Measurements from ENCODE around the gene ZBED5. TPM values are rescaled to one million over a fixed set of nuclear protein-coding genes. Genes with fewer than 3 reads are reported as not detected.

The ZBED5 gene
- total and polyA plus RNA-seq, 2 of the 4 experiments (the other 2 are of a cell fraction), result 28.2 to 30.8 TPM

GRCh38 chr11:10887307-10887706, 29.5 kb upstream of the ZBED5 start:
- DNase-seq, result no peak
- Histone ChIP-seq H3K9ac (ENCODE audit: low read depth, low read length) (no peak overlapping the region), H3K14ac (replicated peaks; ENCODE audit: low read depth, low read length) (no peak overlapping the region), H3K9me1 (ENCODE audit: insufficient read depth, low read length) (no peaks in the 10 kb centered on the region), H3K36me3 (ENCODE audit: control insufficient read depth, insufficient read depth, low read length) (no peaks in the 10 kb centered on the region), H2AK5ac (ENCODE audit: low read depth, low read length) (no peak overlapping the region), H3K27me3 (ENCODE audit: control insufficient read depth, insufficient read depth, low read length) (no peaks in the 10 kb centered on the region), H3K4me2 (ENCODE audit: low read depth, low read length) (no peak overlapping the region), H4K8ac (ENCODE audit: low read depth in 2 of 2, low read length in 2 of 2) (no peak overlapping the region), H3K9me3 (ENCODE audit: control insufficient read depth, insufficient read depth, low read length) (no peaks in the 10 kb centered on the region), H3K27ac (ENCODE audit: insufficient read depth, low read length) (no peak overlapping the region), H3K23ac (ENCODE audit: low read depth, low read length) (no peak overlapping the region), H4K5ac (ENCODE audit: low read depth, low read length) (no peak overlapping the region), H2BK5ac (ENCODE audit: low read depth, low read length, poor library complexity, severe bottlenecking) (no peak overlapping the region), H2AK9ac (replicated peaks; ENCODE audit: low read depth, low read length, poor library complexity) (no peak overlapping the region), H3K79me1 (ENCODE audit: low read depth in 1 of 2, low read length in 2 of 2) (0 out of 4 replicates have a peak, but pooled peaks cover 0 to under 1% of the 10 kb centered on the region in 2 experiments), H4K91ac (ENCODE audit: insufficient read depth, low read depth, low read length) (no peak overlapping the region), H2BK120ac (ENCODE audit: low read depth, low read length) (no peak overlapping the region), H2AFZ (replicated peaks; ENCODE audit: low read length, poor library complexity) (no peak overlapping the region), H3K4ac (ENCODE audit: low read depth, low read length) (no peak overlapping the region; the same call in 1 of the 2 replicates), H3K56ac (ENCODE audit: extremely low read depth, insufficient read depth, low read length) (no peak overlapping the region), H2BK15ac (ENCODE audit: low read depth, low read length) (no peak overlapping the region), H3K4me1 (ENCODE audit: control insufficient read depth, insufficient read depth, low read length) (0 out of 2 replicates have a peak, but pooled peaks cover 1% of the 10 kb centered on the region), H3K4me3 (ENCODE audit: insufficient read depth, low read depth, low read length) (no peak overlapping the region), H2BK20ac (ENCODE audit: low read depth, low read length) (no peak overlapping the region), H3K18ac (ENCODE audit: low read depth, low read length) (no peak overlapping the region), H4K20me1 (ENCODE audit: insufficient read depth, low read length) (no peaks in the 10 kb centered on the region)
- TF ChIP-seq MXI1 (IDR thresholded peaks at IDR 0.05; ENCODE audit: borderline replicate concordance, low read depth, low read length), result no peak
- TF ChIP-seq MAFK (IDR thresholded peaks at IDR 0.05; ENCODE audit: low read depth, low read length), result no peak
- no peak for TF ChIP-seq ELK1 (IDR thresholded peaks at IDR 0.05; ENCODE audit: borderline replicate concordance, low read depth, low read length)
- no peak for TF ChIP-seq RCOR1 (IDR thresholded peaks at IDR 0.05; ENCODE audit: insufficient replicate concordance, low read length)
- no peak for TF ChIP-seq CTCF (conservative IDR thresholded peaks at IDR 0.05; ENCODE audit: low read depth, low read length)
- TF ChIP-seq RAD21 (IDR thresholded peaks at IDR 0.05; ENCODE audit: low read length), result no peak
- no peak for TF ChIP-seq MAZ (IDR thresholded peaks at IDR 0.05; ENCODE audit: borderline replicate concordance, low read depth, low read length)
- no peak for TF ChIP-seq FOS (IDR thresholded peaks at IDR 0.05; ENCODE audit: low read depth, low read length)
- no peak for TF ChIP-seq RFX5 (IDR thresholded peaks at IDR 0.05; ENCODE audit: low read depth, low read length)
- no peak for TF ChIP-seq CEBPB (IDR thresholded peaks at IDR 0.05; ENCODE audit: low read depth, low read length)
- TF ChIP-seq SMC3 (IDR thresholded peaks at IDR 0.05; ENCODE audit: low read depth, low read length), result no peak
- no peak for TF ChIP-seq POLR2A (IDR thresholded peaks at IDR 0.05; ENCODE audit: low read depth, low read length)
- TF ChIP-seq NFE2L2 (IDR thresholded peaks at IDR 0.05; ENCODE audit: low read depth, low read length), result no peak
- no peak for TF ChIP-seq CHD1 (IDR thresholded peaks at IDR 0.05; ENCODE audit: low read depth, low read length)
- no peak for TF ChIP-seq USF2 (IDR thresholded peaks at IDR 0.05; ENCODE audit: low read depth, low read length)
- no peak for TF ChIP-seq BHLHE40 (IDR thresholded peaks at IDR 0.05; ENCODE audit: low read depth, low read length)
- in situ Hi-C loops (cut with MboI; ENCODE audit: low sequenced_read_pairs), result no loop called here
- intact Hi-C loops (cut with micrococcal nuclease), result no loop called here
- ChIA-PET CTCF (no interaction called here), POLR2A (ENCODE audit: unreplicated experiment) (no interaction called here)
- ATAC-seq (ENCODE audit: low read depth), result no peak
- dilution Hi-C loops (cut with HindIII; ENCODE audit: low sequenced_read_pairs, unreplicated experiment), result no loop called here
- no TSS peak for BruUV-seq (replicated peaks)
